ENCODE results near the gene DGKI. TPM values are rescaled to one million over a fixed set of nuclear protein-coding genes. Genes with fewer than 3 reads are reported as not detected.

The DGKI gene
- polyA plus RNA-seq, 1 experiment, result 1.4 TPM

DNA sequence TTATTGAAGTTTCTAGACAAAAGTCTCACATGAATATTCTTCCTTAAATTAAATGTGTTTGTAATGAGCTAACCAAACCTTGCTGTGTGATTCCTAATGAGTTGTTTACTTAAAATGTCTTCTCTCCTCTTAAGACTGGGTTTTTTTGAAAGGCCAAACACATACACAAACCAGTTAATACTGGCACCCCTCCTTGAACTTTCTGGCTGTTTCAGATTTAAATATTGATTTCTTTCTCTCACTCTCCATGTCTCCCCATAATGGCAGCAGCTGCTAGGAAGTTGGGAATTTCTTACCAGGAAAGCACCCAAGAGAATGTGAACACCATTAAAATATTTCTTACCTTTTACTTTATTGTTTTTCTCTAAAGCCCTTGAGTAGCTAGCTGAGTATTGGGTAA lies 491.8 kb downstream of the DGKI start:
- DNase-seq (ENCODE audit: low read depth), result no peak
- CTCF ChIA-PET, result interaction anchor here (0.7 to 1.2 kb wide), 2 partner anchors 9 to 25 kb away, joined by 3 read pairs; no protein-coding TSS in a partner anchor
- POLR2A ChIA-PET, result no interaction called here
- TF ChIP-seq, protein P1, sequence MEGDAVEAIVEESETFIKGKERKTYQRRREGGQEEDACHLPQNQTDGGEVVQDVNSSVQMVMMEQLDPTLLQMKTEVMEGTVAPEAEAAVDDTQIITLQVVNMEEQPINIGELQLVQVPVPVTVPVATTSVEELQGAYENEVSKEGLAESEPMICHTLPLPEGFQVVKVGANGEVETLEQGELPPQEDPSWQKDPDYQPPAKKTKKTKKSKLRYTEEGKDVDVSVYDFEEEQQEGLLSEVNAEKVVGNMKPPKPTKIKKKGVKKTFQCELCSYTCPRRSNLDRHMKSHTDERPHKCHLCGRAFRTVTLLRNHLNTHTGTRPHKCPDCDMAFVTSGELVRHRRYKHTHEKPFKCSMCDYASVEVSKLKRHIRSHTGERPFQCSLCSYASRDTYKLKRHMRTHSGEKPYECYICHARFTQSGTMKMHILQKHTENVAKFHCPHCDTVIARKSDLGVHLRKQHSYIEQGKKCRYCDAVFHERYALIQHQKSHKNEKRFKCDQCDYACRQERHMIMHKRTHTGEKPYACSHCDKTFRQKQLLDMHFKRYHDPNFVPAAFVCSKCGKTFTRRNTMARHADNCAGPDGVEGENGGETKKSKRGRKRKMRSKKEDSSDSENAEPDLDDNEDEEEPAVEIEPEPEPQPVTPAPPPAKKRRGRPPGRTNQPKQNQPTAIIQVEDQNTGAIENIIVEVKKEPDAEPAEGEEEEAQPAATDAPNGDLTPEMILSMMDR (IDR thresholded peaks at IDR 0.05; ENCODE audit: insufficient read depth, low read depth, low read length), result no peak
- Histone ChIP-seq H3K4me3 (ENCODE audit: low read depth, low read length) (no peak overlapping the region), H3K27me3 (ENCODE audit: control insufficient read depth, insufficient read depth, low read length) (no peaks in the 10 kb centered on the region), H3K36me3 (ENCODE audit: control insufficient read depth, insufficient read depth, low read length) (no peaks in the 10 kb centered on the region)

DNA sequence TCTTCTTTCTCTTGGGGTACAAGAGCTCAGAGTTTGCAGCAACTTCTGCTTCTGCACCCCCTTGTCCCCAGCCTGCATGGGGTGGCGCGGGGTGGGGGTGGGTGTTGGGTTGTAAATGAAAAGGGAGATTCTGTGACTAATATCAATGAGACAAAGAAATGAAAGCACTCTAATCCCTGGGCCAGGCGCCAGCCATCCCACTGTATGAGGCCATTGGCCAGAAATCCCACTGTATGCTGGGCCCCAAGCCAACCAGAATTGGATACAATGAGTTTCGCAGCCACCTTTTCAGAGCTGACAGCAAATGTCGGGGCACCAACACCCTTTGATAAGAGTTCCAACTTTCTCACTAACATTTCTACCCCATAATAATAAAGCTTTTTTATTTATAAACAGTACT lies 492.4 kb downstream of the DGKI start:
- TF ChIP-seq, protein P1 (IDR thresholded peaks at IDR 0.05; ENCODE audit: insufficient read depth, low read depth, low read length), result no peak
- ChIA-PET POLR2A (no interaction called here), CTCF (interaction anchor here (0.7 to 1.2 kb wide), 2 partner anchors 10 to 25 kb away, joined by 3 read pairs; no protein-coding TSS in a partner anchor)
- no peaks in the 10 kb centered on the region for H3K36me3 ChIP-seq (ENCODE audit: control insufficient read depth, insufficient read depth, low read length)
- no peak for DNase-seq (ENCODE audit: low read depth)
- no peak overlapping the region for H3K4me3 ChIP-seq (ENCODE audit: low read depth, low read length)
- no peaks in the 10 kb centered on the region for H3K27me3 ChIP-seq (ENCODE audit: control insufficient read depth, insufficient read depth, low read length)

DNA sequence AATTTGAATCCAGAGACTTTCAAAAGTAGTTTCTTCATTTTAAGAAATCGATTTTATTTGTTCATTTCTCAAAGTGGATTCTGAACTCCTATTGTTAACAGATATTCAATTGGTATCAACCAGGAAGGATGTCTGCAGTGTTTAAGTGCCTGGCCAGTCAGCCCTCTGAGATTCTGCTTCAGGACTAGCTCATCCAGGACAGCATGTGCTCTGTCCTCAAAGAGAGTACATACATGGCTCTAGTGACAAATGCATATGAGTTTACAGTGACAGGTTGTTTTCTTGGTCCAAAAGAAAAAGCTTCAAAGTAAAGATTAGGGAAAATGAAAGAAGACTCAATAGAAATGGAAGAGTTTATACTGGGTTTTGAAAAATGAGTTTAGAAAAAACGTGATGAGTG lies 494.8 kb downstream of the DGKI start:
- no peaks in the 10 kb centered on the region for H3K36me3 ChIP-seq (ENCODE audit: control insufficient read depth, insufficient read depth, low read length)
- POLR2A ChIA-PET, result no interaction called here
- no peak for DNase-seq (ENCODE audit: low read depth)
- TF ChIP-seq, protein P1 (IDR thresholded peaks at IDR 0.05; ENCODE audit: insufficient read depth, low read depth, low read length), result no peak
- H3K4me3 ChIP-seq (ENCODE audit: low read depth, low read length), result no peak overlapping the region
- no peaks in the 10 kb centered on the region for H3K27me3 ChIP-seq (ENCODE audit: control insufficient read depth, insufficient read depth, low read length)
- CTCF ChIA-PET, result no interaction called here

DNA sequence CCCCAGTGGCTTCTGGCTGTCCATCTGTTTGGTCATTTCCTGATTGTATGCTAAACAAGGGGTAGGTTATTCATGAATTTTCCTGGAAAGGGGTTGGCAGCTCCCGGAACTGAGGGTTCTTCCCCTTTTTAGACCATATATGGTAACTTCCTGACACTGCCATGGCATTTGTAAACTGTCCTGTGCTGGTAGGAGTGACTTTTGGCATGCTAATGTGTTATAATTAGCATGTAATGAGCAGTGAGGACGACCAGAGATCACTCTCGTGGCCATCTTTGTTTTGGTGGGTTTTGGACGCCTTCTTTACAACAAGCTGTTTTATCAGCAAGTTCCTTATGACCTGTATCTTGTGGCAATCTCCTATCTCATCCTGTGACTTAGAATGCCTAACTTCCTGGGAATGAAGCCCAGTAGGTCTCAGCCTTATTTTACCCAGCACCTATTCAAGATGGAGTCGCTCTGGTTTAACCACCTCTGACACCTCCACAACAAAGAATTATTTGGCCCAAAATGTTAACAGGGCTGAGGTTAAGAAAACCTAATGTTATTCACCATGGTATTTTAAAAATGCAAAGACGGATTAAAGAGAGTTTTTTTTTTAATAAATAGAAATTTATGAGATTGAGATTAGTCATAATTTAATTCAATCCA lies 500.9 kb downstream of the DGKI start:
- Histone ChIP-seq H3K36me3 (ENCODE audit: control insufficient read depth, insufficient read depth, low read length) (no peaks in the 10 kb centered on the region), H3K27me3 (ENCODE audit: control insufficient read depth, insufficient read depth, low read length) (no peaks in the 10 kb centered on the region), H3K4me3 (ENCODE audit: low read depth, low read length) (no peak overlapping the region)
- no peak for DNase-seq (ENCODE audit: low read depth)
- TF ChIP-seq, protein P1 (IDR thresholded peaks at IDR 0.05; ENCODE audit: insufficient read depth, low read depth, low read length), result no peak
- POLR2A ChIA-PET, result no interaction called here
- CTCF ChIA-PET, result interaction anchor here (0.7 kb wide), 1 partner anchor 34 kb away, joined by 3 read pairs; no protein-coding TSS in a partner anchor

DNA sequence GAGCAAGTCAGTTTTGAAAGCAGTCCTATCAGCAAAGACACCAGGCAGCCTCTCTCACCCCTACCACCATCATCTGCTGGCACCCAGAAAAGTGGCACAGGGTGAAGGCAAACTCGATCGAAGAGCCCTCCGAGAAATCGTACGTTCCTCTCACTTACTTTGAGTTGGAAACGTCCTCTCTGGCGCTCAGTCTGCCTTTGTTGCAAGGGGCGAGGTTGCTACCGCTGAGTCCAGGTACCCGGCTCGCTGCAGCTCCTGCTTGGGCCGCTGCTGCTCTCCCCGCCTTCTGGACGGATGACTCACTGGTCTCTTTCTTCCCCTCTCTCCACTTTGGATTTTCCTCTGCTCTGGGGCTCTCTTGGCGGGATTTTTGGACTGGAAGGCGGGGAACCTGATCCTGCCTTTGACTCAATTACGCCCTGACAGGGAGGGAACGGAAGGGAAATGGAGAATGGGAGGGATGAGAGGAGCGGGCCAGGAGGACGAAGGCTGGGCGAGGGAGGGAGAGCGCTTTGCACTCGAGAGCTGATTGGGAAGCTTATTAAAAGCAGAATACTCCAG lies 503.4 kb downstream of the DGKI start, which contains the start of gene PTN:
PTN (minus strand) TSS at position 453 of the 561 bp plus-strand sequence. CDS start 88,760 bp downstream, outside the sequence.
- Histone ChIP-seq H3K27me3 (ENCODE audit: control insufficient read depth, insufficient read depth, low read length) (no peaks in the 10 kb centered on the region), H3K4me3 (ENCODE audit: low read depth, low read length) (peak within 1 kb of the TSS; percentile 45), H3K36me3 (ENCODE audit: control insufficient read depth, insufficient read depth, low read length) (no peaks in the 10 kb centered on the region)
- ChIA-PET POLR2A (no interaction called here), CTCF (interaction anchor here (0.7 to 1.4 kb wide), 3 partner anchors 7 to 257 kb away, joined by 3 read pairs; no protein-coding TSS in a partner anchor)
- TF ChIP-seq, protein P1 (IDR thresholded peaks at IDR 0.05; ENCODE audit: insufficient read depth, low read depth, low read length), result no peak
- DNase-seq (ENCODE audit: low read depth), result peak; percentile 12
